Thyroid gland (tissue), 4 donors: Measurements from ENCODE around the gene RPP21.

Experiments used
- POLR2A ChIP-seq, 2 donors: fragments of 450-650 bp; IDR thresholded peaks; one replicate each; pipeline ENCODE4 v1.6.1; 2017; ENCODE audit warnings: antibody characterized with exemption in 2 of 2, mild to moderate bottlenecking in 2 of 2, moderate library complexity in 1 of 2
- TF ChIP-seq, protein P1 (sequence below), 6 experiments: fragments of 200-600 bp in 3 of 6; fragments of 450-650 bp in 3 of 6; sonication (generic) in 3 of 6; IDR thresholded peaks; one replicate each; pipeline ENCODE4 v1.5.1; 2016 to 2019; ENCODE audit warnings: antibody characterized with exemption in 6 of 6, mild to moderate bottlenecking in 2 of 6, inconsistent platforms in 1 of 6, moderate library complexity in 1 of 6

DNA sequence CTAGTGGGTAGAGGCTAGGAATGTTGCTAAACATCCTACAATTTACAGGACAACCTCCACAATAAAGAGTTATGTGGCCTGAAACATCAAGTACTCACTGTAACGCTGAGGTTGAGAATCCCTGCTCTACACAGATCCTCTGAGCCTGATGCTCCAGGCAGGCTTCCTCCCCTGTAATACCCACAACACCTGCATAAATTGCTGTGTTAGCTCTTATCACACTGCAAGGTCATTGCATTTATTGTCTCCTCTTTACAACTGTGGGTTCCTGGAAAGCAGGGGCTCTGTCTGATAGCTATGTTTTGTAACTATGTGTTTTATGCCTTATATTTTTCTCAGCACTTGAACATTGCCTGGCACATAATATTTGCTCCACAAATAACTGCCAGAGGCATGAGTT lies 11.6 kb downstream of the RPP21 start:
- TF ChIP-seq, protein P1, sequence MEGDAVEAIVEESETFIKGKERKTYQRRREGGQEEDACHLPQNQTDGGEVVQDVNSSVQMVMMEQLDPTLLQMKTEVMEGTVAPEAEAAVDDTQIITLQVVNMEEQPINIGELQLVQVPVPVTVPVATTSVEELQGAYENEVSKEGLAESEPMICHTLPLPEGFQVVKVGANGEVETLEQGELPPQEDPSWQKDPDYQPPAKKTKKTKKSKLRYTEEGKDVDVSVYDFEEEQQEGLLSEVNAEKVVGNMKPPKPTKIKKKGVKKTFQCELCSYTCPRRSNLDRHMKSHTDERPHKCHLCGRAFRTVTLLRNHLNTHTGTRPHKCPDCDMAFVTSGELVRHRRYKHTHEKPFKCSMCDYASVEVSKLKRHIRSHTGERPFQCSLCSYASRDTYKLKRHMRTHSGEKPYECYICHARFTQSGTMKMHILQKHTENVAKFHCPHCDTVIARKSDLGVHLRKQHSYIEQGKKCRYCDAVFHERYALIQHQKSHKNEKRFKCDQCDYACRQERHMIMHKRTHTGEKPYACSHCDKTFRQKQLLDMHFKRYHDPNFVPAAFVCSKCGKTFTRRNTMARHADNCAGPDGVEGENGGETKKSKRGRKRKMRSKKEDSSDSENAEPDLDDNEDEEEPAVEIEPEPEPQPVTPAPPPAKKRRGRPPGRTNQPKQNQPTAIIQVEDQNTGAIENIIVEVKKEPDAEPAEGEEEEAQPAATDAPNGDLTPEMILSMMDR (IDR thresholded peaks at IDR 0.05): no peak
- TF ChIP-seq POLR2A (IDR thresholded peaks at IDR 0.05): no peak
